AG04450 (cell line): Measurements from ENCODE around the gene CAVIN2. TPM values are rescaled to one million over a fixed set of nuclear protein-coding genes. Genes with fewer than 3 reads are reported as not detected.

ENCODE experiments used
- CTCF ChIA-PET: fragments of 300-600, 350-600 bp; formaldehyde crosslinking; extraction: SDS; loops from one replicate; lab custom pipeline; 2022; ENCODE audit warnings: antibody characterized with exemption, inconsistent platforms; lab: Charles Lee
- POLR2A ChIA-PET: fragments of 350-600 bp; formaldehyde crosslinking; extraction: SDS; loops from one replicate; lab custom pipeline; 2021; ENCODE audit warnings: antibody characterized with exemption, inconsistent platforms; lab: Yijun Ruan, JAX
- DNase-seq: peaks from one replicate; pipeline ENCODE4 v3.0.0-alpha.2; 2011; ENCODE audit warnings: low read depth, low spot score
- H3K27ac ChIP-seq: one replicate; pipeline ENCODE4 v1.5.1; 2012; ENCODE audit warnings: low read depth, low read length, control low read depth
- H3K27me3 ChIP-seq: one replicate; pipeline ENCODE4 v1.6.0; 2012; ENCODE audit warnings: low read length; ENCODE audit not compliant: control insufficient read depth, insufficient read depth
- H3K4me3 ChIP-seq: 2 replicates; pipeline ENCODE4 v1.5.1; 2011; ENCODE audit warnings: mild to moderate bottlenecking, low read depth, low read length, control low read depth
- H3K9me3 ChIP-seq: 2 replicates; pipeline ENCODE4 v1.5.1; 2012; ENCODE audit warnings: low read length; ENCODE audit not compliant: control insufficient read depth, insufficient read depth
- polyA plus RNA-seq: library from polyadenylated mRNA; depleted of rRNA; stranded (reverse); fragments of >200 nt; gene quantifications from 2 replicates; pipeline ENCODE4 v1.2.3, GENCODE V29; 2011
- TF ChIP-seq, protein P1 (sequence below): IDR thresholded peaks from 2 replicates; pipeline ENCODE4 v1.5.1; 2011; ENCODE audit warnings: low read depth, low read length, control low read depth, inconsistent platforms

The CAVIN2 gene
- polyA plus RNA-seq, 1 experiment = 26.1 TPM

DNA sequence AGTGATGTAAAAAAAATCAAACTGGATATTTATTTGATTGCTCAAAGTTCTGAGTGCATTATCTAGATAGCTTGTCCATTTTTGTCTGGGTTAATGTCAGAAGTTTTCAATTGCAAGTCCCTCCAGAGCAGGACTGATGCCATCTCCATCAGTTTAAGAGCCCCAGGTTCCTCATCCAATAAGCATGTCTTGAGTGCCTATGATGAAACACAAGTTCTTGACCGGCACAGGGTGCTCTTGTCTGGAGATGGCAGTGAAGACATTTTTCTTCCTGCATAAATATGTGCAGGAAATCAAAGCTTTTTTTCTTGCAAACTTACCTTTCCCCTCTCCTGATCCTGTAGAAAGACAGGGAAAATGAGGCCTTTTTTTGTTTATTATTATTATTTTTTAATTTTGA is 31.9 kb downstream of the CAVIN2 start:
- TF ChIP-seq, protein P1, sequence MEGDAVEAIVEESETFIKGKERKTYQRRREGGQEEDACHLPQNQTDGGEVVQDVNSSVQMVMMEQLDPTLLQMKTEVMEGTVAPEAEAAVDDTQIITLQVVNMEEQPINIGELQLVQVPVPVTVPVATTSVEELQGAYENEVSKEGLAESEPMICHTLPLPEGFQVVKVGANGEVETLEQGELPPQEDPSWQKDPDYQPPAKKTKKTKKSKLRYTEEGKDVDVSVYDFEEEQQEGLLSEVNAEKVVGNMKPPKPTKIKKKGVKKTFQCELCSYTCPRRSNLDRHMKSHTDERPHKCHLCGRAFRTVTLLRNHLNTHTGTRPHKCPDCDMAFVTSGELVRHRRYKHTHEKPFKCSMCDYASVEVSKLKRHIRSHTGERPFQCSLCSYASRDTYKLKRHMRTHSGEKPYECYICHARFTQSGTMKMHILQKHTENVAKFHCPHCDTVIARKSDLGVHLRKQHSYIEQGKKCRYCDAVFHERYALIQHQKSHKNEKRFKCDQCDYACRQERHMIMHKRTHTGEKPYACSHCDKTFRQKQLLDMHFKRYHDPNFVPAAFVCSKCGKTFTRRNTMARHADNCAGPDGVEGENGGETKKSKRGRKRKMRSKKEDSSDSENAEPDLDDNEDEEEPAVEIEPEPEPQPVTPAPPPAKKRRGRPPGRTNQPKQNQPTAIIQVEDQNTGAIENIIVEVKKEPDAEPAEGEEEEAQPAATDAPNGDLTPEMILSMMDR = no peak
- Histone ChIP-seq H3K27me3 (no peaks in the 10 kb centered on the region), H3K9me3 (no peaks in the 10 kb centered on the region), H3K4me3 (no peak overlapping the region), H3K27ac (no peak overlapping the region)
- DNase-seq = no peak
- ChIA-PET CTCF (interaction anchor here (0.5 to 11.7 kb wide), 2 partner anchors 249 to 346 kb away, joined by 4 to 533 read pairs; no protein-coding TSS in a partner anchor), POLR2A (no interaction called here)

DNA sequence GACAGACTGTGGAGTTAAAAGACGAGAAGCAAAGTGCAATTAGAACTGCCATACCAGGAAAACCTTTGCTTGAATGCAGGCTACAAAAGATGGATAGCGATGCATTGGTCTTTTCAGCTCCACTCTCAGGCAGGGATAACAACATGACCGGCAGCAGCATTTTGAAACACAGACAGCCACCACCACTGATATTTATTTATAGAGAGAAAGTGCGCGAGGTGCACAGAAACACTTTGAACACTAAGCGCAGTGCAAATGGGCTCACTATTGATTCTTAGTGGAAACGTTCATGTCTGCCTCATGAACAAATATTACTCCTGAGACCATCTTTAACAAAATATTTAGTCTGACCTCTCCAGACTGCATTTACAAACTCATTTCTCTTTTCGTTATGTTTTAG is 32.9 kb downstream of the CAVIN2 start:
- no peak for DNase-seq
- no peak overlapping the region for H3K27ac ChIP-seq
- H3K9me3 ChIP-seq = no peaks in the 10 kb centered on the region
- ChIA-PET POLR2A (no interaction called here), CTCF (interaction anchor here (0.8 to 11.7 kb wide), 6 partner anchors 26 to 473 kb away, joined by 3 to 533 read pairs (median 20); no protein-coding TSS in a partner anchor)
- H3K27me3 ChIP-seq = no peaks in the 10 kb centered on the region
- TF ChIP-seq, protein P1 = no peak
- H3K4me3 ChIP-seq = no peak overlapping the region

DNA sequence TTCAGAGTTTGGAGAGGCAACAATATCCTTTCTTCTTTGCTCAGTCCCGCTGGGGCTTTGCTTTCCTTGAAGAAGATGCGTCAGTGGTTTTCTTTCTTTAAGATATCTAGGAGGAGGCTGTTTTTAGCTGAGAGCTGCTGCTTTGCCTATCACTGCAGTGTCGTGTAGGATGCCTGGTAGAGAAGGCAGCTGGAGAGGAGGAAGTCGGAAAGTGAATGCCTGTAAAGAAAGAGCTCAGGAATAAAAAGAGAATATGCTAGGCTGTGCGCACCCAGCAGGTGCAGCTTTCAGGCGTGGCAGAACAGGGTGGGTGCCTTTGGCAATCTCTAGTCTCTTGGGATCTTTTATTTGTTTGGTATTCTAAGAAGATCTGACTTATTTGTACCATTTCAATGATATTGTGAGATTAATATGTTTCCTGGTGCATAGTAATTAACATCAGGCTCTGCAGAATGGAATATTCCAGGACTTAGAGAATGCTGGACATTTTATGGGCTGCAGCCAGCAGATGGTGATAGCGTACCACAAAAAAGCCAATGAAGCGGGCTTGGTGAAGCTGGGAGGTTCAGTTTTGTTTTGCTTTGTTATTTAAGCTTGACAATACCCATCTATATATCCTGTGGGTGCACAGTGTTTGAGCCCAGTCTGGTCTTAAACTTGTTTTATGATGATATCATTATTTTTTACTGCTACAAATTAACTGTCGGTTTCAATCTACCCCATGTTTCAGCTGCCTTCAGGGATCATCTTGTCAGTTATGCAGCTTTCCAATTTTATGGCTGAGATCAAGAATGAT is 34.9 kb downstream of the CAVIN2 start:
- Histone ChIP-seq H3K4me3 (no peak overlapping the region), H3K27ac (no peak overlapping the region), H3K27me3 (no peaks in the 10 kb centered on the region), H3K9me3 (no peaks in the 10 kb centered on the region)
- ChIA-PET POLR2A (interaction anchor here (1.0 to 2.1 kb wide), 2 partner anchors 134 to 350 kb away, joined by 5 to 9 read pairs; partner anchors contain the start of gene NABP1), CTCF (interaction anchor here (0.6 to 11.7 kb wide), 67 partner anchors 9 to 487 kb away, joined by 3 to 533 read pairs (median 5); partner anchors contain the start of genes CAVIN2 and TMEFF2)
- peak; percentile 47 for DNase-seq
- TF ChIP-seq, protein P1 = peak; percentile 90

GRCh38 chr2:191806396-191806795 is 40.5 kb downstream of the CAVIN2 start:
- H3K9me3 ChIP-seq = no peaks in the 10 kb centered on the region
- ChIA-PET CTCF (interaction anchor here (0.6 to 5.6 kb wide), 3 partner anchors 48 to 356 kb away, joined by 3 to 48 read pairs (median 3); no protein-coding TSS in a partner anchor), POLR2A (no interaction called here)
- H3K27ac ChIP-seq = no peak overlapping the region
- H3K4me3 ChIP-seq = no peak overlapping the region
- DNase-seq = no peak
- TF ChIP-seq, protein P1 = no peak
- H3K27me3 ChIP-seq = no peaks in the 10 kb centered on the region

- CTCF ChIA-PET = interaction anchor here (5.6 kb wide), 1 partner anchor 358 kb away, joined by 48 read pairs; no protein-coding TSS in a partner anchor
- Histone ChIP-seq H3K9me3 (no peaks in the 10 kb centered on the region), H3K4me3 (no peak overlapping the region), H3K27me3 (no peaks in the 10 kb centered on the region), H3K27ac (no peak overlapping the region)
- DNase-seq = no peak
- TF ChIP-seq, protein P1 = no peak
- POLR2A ChIA-PET = no interaction called here
These were observed 42.1 kb downstream of the CAVIN2 start for GRCh38 chr2:191804766-191805165.
